Measurements from ENCODE around the gene HIPK4. TPM values are rescaled to one million over a fixed set of nuclear protein-coding genes. Genes with fewer than 3 reads are reported as not detected.

HIPK4 gene
- total RNA-seq, 1 experiment from 2014 or later = 0.74 TPM

- no TSS peak for BruUV-seq (replicated peaks)
Observed at GRCh38 chr19:40379446-40380198, 10.4 kb downstream of the HIPK4 start.

More at GRCh38 chr19:40379446-40380198, 10.4 kb downstream of the HIPK4 start:
- Histone ChIP-seq H3K4me2 (ENCODE audit: low read length) (no peak overlapping the region), H3K4me3 (replicated peaks in 1 of 2; ENCODE audit: low read depth in 1 of 2, low read length in 2 of 2) (no peak overlapping the region), H3K27me3 (ENCODE audit: insufficient read depth, low read length) (no peaks in the 10 kb centered on the region), H4K20me1 (ENCODE audit: insufficient read depth) (no peaks in the 10 kb centered on the region), H3K9me2 (ENCODE audit: insufficient read depth) (no peaks in the 10 kb centered on the region), H3K9me3 (ENCODE audit: control insufficient read depth in 1 of 2, insufficient read depth in 1 of 2, low read depth in 1 of 2, low read length in 2 of 2) (no peaks in the 10 kb centered on the region), H3K36me3 (ENCODE audit: control insufficient read depth in 1 of 2, insufficient read depth in 2 of 2, low read length in 2 of 2) (no peaks in the 10 kb centered on the region; a peak in 1 of 4 replicates), H3K27ac (ENCODE audit: low read depth, low read length) (no peak overlapping the region), H3K4me1 (ENCODE audit: control insufficient read depth in 1 of 2, insufficient read depth in 2 of 2, low read length in 2 of 2) (no peaks in the 10 kb centered on the region), H3K79me2 (ENCODE audit: insufficient read depth, low read length) (no peaks in the 10 kb centered on the region), H3K9ac (ENCODE audit: low read length) (no peak overlapping the region), H2AFZ (ENCODE audit: low read depth, low read length, poor library complexity, severe bottlenecking) (no peak overlapping the region)
- no peak for DNase-seq (ENCODE audit: low read depth, low spot score)
- intact Hi-C loops (cut with micrococcal nuclease) = no loop called here
- no peak for ATAC-seq
- POLR2A ChIA-PET = no interaction called here
- CTCF ChIA-PET = interaction anchor here (1.3 kb wide), 1 partner anchor 239 kb away, joined by 3 read pairs; no protein-coding TSS in a partner anchor
- RAD21 ChIA-PET (ENCODE audit: low non-redundant PET in 1 of 2, low total read pairs in 2 of 2, uncharacterized antibody in 2 of 2, unreplicated experiment in 2 of 2) = no interaction called here
- TF ChIP-seq, protein P1, sequence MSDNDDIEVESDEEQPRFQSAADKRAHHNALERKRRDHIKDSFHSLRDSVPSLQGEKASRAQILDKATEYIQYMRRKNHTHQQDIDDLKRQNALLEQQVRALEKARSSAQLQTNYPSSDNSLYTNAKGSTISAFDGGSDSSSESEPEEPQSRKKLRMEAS (IDR thresholded peaks at IDR 0.05) = no peak
- TF ChIP-seq ATF3 (IDR thresholded peaks at IDR 0.05) (no peak), TCF7L2 (IDR thresholded peaks at IDR 0.05; ENCODE audit: borderline replicate concordance, extremely low read depth, insufficient read depth, insufficient read length) (no peak), RAD21 (IDR thresholded peaks at IDR 0.05; ENCODE audit: low read depth) (no peak), EGR1 (IDR thresholded peaks at IDR 0.05; ENCODE audit: low read depth) (no peak), JUND (IDR thresholded peaks at IDR 0.05) (no peak), SP1 (IDR thresholded peaks at IDR 0.05; ENCODE audit: low read depth) (no peak)
- TF ChIP-seq, protein P2, sequence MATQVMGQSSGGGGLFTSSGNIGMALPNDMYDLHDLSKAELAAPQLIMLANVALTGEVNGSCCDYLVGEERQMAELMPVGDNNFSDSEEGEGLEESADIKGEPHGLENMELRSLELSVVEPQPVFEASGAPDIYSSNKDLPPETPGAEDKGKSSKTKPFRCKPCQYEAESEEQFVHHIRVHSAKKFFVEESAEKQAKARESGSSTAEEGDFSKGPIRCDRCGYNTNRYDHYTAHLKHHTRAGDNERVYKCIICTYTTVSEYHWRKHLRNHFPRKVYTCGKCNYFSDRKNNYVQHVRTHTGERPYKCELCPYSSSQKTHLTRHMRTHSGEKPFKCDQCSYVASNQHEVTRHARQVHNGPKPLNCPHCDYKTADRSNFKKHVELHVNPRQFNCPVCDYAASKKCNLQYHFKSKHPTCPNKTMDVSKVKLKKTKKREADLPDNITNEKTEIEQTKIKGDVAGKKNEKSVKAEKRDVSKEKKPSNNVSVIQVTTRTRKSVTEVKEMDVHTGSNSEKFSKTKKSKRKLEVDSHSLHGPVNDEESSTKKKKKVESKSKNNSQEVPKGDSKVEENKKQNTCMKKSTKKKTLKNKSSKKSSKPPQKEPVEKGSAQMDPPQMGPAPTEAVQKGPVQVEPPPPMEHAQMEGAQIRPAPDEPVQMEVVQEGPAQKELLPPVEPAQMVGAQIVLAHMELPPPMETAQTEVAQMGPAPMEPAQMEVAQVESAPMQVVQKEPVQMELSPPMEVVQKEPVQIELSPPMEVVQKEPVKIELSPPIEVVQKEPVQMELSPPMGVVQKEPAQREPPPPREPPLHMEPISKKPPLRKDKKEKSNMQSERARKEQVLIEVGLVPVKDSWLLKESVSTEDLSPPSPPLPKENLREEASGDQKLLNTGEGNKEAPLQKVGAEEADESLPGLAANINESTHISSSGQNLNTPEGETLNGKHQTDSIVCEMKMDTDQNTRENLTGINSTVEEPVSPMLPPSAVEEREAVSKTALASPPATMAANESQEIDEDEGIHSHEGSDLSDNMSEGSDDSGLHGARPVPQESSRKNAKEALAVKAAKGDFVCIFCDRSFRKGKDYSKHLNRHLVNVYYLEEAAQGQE (IDR thresholded peaks at IDR 0.05; ENCODE audit: low read depth) = no peak
- TF ChIP-seq, protein P3, sequence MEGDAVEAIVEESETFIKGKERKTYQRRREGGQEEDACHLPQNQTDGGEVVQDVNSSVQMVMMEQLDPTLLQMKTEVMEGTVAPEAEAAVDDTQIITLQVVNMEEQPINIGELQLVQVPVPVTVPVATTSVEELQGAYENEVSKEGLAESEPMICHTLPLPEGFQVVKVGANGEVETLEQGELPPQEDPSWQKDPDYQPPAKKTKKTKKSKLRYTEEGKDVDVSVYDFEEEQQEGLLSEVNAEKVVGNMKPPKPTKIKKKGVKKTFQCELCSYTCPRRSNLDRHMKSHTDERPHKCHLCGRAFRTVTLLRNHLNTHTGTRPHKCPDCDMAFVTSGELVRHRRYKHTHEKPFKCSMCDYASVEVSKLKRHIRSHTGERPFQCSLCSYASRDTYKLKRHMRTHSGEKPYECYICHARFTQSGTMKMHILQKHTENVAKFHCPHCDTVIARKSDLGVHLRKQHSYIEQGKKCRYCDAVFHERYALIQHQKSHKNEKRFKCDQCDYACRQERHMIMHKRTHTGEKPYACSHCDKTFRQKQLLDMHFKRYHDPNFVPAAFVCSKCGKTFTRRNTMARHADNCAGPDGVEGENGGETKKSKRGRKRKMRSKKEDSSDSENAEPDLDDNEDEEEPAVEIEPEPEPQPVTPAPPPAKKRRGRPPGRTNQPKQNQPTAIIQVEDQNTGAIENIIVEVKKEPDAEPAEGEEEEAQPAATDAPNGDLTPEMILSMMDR (IDR thresholded peaks at IDR 0.05 in 2 of 3, conservative IDR thresholded peaks at IDR 0.05 in 1 of 3; ENCODE audit: borderline replicate concordance in 1 of 3, insufficient read depth in 1 of 3, low read depth in 2 of 3, low read length in 2 of 3) = no peak

Measured in HCT116 (cell line).